HG03095 (cell line): ENCODE data around the gene RAG1.

Experiments used
- ATAC-seq: cut with Tn5 transposase; IDR thresholded peaks from one replicate; pipeline ENCODE4 v1.9.1; 2021; ENCODE audit warnings: moderate library complexity; ENCODE audit not compliant: unreplicated experiment

RAG1 gene

GRCh38 chr11:36588099-36588498 lies 20.3 kb downstream of the RAG1 start:
- ATAC-seq, result no peak

- ATAC-seq, result no peak
Measured at GRCh38 chr11:36590513-36590912, 22.7 kb downstream of the RAG1 start.

- ATAC-seq, result no peak
Measured at GRCh38 chr11:36591433-36591832, 23.6 kb downstream of the RAG1 start.

GRCh38 chr11:36594316-36594989 lies 26.6 kb downstream of the RAG1 start, which contains the start of gene IFTAP:
Gene IFTAP (plus strand): TSS chr11:36594502. CDS start chr11:36610104, 15,602 bp downstream.
- peak; percentile 75 for ATAC-seq

DNA sequence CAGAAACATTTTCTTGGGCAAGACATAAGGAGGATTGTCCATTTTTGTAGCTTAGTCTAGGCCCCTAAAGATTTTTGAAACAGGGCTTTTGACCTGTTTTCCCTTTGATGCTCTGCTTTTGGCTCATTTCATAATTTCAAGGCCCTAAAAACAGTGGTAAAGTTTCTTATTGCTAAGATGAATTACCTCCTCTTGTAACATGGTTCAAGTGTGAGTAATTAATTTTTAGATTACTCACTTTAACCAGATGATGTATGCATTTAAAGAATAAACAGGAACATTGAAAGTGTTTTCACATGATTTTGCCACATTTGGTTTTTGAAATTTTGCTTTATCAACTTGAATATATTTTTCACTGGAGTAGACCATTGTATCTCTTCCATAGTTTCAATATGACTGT lies 29.1 kb downstream of the RAG1 start:
- no peak for ATAC-seq

- no peak for ATAC-seq
Measured at GRCh38 chr11:36598051-36598450, 30.2 kb downstream of the RAG1 start, which contains the start of gene RAG2. Gene RAG2 (minus strand): TSS chr11:36598236. CDS start chr11:36594168, 4,068 bp downstream.

- no peak for ATAC-seq
Measured at GRCh38 chr11:36600180-36600579, 32.4 kb downstream of the RAG1 start.

- ATAC-seq, result no peak
Measured at GRCh38 chr11:36601155-36601554, 33.3 kb downstream of the RAG1 start.

- no peak for ATAC-seq
Measured at GRCh38 chr11:36602135-36602534, 34.3 kb downstream of the RAG1 start.

- ATAC-seq, result peak; percentile 65
Measured at GRCh38 chr11:36605221-36606216, 37.7 kb downstream of the RAG1 start.

GRCh38 chr11:36608491-36609199 lies 40.8 kb downstream of the RAG1 start:
- ATAC-seq, result no peak

- ATAC-seq, result no peak
Measured at GRCh38 chr11:36609383-36609782, 41.6 kb downstream of the RAG1 start.

GRCh38 chr11:36615826-36616225 lies 48.0 kb downstream of the RAG1 start:
- no peak for ATAC-seq

DNA sequence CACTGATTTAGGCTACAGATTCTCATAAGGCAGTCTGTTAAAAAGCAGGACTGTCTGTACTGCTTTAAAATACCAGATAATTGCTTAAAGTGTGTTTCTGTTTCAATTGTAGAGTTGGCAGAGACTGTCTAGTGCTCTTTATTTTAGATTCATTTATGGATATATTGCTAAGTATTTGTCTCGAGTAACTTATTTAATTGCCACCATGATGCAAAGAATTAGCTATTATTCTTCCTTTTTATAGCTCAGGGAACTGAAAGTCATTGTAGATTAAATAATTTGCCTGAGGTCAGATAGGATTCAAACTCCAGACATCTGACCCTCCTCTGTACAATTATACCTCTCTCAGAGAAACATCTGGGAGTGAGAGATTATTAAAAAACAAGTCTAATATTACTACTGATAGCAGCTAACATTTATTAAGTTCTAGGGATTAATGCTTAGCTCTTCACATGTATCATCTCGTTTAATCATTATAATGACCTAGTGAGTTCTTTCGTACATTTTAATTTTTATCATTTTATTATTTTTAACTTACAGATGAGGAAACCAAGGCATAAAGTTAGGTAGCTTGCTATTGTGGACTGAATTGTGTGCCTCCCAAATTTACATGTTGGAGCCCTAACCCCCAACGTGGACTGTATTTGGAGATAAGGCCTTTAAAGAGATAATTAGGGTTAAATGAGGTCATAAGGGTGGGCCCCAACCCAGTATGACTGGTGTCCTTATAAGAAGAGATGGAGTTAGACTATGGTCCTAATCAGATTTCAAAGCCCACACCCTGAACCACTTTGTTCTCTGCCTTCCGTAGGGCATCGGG lies 49.9 kb downstream of the RAG1 start:
- ATAC-seq, result no peak

DNA sequence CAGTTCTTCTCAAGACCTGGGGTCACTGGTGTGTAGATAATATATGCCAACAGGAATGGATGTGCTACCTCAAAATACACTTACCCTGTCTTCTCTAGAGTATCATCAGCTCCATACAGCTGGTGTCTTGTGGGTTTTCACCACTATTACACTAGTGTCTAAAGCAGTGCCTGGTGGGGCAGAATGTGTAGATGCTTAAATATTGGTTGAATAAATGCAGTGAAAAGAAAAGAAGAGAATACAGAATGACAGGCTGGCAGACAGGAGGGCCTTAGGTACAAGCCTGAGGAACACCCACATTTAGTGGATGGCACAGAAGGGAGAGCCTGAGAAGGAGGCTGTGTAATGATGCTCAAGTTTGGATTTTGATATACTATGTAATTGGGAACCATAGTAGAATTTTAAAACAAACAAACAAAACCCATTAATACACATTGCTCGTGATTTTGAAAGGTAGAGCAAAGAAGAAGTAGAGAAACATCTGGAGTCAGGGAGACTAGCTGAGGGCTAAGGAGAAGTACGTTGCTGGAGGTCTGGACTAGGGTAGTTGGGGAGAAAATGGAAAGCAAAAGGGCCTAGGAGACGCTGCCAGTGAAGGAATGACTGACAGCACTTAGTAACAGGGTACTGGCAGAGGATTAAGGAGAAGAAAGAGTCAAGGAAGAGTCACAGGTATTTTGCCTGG lies 50.7 kb downstream of the RAG1 start:
- ATAC-seq, result no peak

DNA sequence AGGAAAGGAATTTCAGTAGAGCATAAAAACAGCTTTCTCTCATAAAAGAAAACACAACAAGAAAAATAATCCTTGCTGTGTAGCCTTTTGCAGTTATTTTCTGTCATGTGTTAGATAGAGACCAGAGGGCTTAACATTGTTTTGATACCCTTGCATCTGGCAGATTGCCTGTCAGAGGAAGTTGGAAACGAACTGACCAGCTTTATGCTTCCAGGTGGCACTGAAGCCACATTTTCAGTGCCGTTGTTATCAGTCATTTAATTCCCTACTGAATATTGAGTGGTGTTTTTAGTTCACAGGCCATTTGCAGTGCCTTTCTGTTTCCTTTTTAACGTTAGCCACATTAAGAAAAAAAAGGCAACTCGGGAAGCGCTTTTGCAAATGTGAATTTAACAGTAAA lies 51.7 kb downstream of the RAG1 start:
- no peak for ATAC-seq

DNA sequence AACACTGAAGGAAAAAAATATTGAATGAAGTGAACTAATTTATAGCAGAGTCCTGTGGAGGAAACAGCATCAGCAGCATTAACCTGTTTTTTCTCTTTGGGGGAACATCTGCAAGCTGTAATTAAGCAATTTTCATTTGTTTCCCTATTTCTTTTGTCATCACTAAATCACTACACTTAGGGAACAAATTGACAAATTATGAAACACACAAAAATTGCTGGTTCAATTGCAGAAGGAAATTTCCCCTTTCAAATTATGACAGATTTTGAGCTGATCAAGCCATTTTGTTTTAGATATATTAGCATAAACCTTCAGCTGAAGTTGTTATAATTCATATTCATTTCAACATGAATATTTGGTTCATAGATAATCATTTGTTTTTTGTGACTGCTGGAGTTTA lies 52.4 kb downstream of the RAG1 start:
- ATAC-seq, result no peak

- ATAC-seq, result peak; percentile 65
Measured at GRCh38 chr11:36622431-36623136, 54.8 kb downstream of the RAG1 start.

- ATAC-seq, result no peak
Measured at GRCh38 chr11:36623494-36623893, 55.7 kb downstream of the RAG1 start.
